Measurements from ENCODE around the gene ADCY1.

DNA sequence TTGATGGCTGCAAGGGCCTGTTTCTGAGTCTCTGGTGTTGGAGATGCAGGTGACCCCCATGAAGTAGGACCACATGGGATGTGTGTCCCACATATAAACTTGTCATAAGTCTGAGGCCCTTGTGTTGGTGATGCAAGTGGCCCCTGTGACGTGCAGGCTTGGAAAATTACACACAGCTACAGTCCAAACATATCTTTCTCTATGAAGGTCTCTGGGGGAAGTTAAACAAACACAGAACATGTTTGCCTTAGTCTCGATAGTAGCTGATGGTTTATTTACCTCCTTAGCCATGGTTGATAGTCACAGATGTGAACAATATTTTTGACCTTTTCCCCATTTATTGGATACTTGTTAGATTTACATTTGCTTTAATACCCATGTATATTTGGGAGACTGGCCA is 64.7 kb downstream of the ADCY1 start:
- TF ChIP-seq, protein P1, sequence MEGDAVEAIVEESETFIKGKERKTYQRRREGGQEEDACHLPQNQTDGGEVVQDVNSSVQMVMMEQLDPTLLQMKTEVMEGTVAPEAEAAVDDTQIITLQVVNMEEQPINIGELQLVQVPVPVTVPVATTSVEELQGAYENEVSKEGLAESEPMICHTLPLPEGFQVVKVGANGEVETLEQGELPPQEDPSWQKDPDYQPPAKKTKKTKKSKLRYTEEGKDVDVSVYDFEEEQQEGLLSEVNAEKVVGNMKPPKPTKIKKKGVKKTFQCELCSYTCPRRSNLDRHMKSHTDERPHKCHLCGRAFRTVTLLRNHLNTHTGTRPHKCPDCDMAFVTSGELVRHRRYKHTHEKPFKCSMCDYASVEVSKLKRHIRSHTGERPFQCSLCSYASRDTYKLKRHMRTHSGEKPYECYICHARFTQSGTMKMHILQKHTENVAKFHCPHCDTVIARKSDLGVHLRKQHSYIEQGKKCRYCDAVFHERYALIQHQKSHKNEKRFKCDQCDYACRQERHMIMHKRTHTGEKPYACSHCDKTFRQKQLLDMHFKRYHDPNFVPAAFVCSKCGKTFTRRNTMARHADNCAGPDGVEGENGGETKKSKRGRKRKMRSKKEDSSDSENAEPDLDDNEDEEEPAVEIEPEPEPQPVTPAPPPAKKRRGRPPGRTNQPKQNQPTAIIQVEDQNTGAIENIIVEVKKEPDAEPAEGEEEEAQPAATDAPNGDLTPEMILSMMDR (IDR thresholded peaks at IDR 0.05; ENCODE audit: low read depth, low read length), result no peak
- no peak for TF ChIP-seq EZH2phosphoT487 (IDR thresholded peaks at IDR 0.05; ENCODE audit: low read depth)

Measured in OCI-LY3 (cell line).